Bronchial smooth muscle cell (primary cell): Measurements from ENCODE around the gene RASA1. TPM values are rescaled to one million over a fixed set of nuclear protein-coding genes. Genes with fewer than 3 reads are reported as not detected.

Experiments
- total RNA-seq: library from RNA; depleted of rRNA; stranded (reverse); fragments of >200 nt; gene quantifications from 2 replicates; pipeline ENCODE4 v1.2.1, GENCODE V29; 2014

The RASA1 gene
- total RNA-seq, result 25.9 and 29.3 TPM in 2 replicates

GRCh38 chr5:87267574-87268125 lies at the start of gene RASA1:
RASA1 (plus strand) TSS chr5:87267883; CDS start chr5:87268452, 569 bp downstream.

GRCh38 chr5:87412630-87413342 lies 145.1 kb downstream of the RASA1 start, which contains the start of gene CCNH:
CCNH (minus strand) TSS chr5:87412930; CDS start chr5:87412794, 136 bp downstream.

Other genes starting within 250 kb of the RASA1 start
- 57.4 and 73.1 TPM in 2 replicates for gene CCNH, start 145.0 kb downstream of the RASA1 start, total RNA-seq